Measurements from ENCODE around the gene PARP9. TPM values are rescaled to one million over a fixed set of nuclear protein-coding genes. Genes with fewer than 3 reads are reported as not detected.
A peak's percentile ranks its signal among the peaks of the same experiment; 100 is the strongest.
"Not testable (repeated sequence)": the region's sequence is repeated elsewhere in the genome, so short reads cannot be mapped to it uniquely, and the experiment has no call there.

PARP9 gene
- total RNA-seq, 1 donor from 2014 or later, result 12.6 TPM

DNA sequence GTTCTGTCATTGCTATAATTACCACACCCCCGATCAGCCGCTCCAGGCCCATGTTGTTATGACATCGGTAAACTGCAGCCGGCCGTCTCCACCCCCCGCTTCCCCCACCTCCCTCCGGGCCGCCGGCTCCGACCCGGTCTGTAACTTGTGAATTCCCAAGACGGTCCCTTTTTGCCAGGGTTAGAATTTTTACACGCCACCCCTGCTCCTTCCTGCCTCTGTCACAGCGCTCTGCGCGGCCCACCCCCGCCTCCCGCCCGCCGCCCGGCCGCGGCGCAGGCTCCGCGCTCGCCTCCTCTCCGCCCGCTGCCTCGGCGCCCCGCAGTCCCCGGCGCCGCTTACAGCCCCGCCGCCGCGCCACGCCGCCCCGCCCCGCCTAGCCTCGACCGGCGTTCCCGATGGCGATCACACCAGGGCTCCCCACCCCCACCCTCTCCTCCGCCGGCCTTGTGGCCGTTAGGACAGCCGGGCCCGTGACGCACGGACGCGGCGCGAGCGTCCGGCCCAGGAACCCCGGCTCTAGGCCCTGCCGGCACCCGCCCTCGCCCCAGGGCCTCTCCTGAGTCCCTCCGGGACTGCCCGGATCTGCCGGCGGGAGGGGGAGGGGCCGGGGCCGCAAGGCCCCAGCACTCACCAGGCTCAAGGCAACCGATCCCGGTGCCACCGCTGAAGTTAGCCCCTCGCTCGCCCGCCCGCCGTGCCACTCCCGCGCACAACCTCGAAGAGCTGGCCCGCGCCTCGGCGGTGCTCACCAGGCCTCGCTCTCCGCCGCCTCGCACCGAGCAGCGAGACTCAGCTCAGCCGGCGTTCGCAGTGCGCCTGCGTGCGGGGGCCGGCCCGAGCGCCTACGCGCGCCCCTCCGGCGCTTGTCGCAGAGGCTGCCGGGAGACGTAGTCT lies 49.7 kb downstream of the PARP9 start, which contains the start of gene KPNA1:
TSS of gene KPNA1 (minus strand) at position 817 of the 897 bp plus-strand sequence. CDS start 18,374 bp downstream, outside the sequence.
- TF ChIP-seq, protein P1, sequence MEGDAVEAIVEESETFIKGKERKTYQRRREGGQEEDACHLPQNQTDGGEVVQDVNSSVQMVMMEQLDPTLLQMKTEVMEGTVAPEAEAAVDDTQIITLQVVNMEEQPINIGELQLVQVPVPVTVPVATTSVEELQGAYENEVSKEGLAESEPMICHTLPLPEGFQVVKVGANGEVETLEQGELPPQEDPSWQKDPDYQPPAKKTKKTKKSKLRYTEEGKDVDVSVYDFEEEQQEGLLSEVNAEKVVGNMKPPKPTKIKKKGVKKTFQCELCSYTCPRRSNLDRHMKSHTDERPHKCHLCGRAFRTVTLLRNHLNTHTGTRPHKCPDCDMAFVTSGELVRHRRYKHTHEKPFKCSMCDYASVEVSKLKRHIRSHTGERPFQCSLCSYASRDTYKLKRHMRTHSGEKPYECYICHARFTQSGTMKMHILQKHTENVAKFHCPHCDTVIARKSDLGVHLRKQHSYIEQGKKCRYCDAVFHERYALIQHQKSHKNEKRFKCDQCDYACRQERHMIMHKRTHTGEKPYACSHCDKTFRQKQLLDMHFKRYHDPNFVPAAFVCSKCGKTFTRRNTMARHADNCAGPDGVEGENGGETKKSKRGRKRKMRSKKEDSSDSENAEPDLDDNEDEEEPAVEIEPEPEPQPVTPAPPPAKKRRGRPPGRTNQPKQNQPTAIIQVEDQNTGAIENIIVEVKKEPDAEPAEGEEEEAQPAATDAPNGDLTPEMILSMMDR (conservative IDR thresholded peaks at IDR 0.05; ENCODE audit: low read depth, low read length), result no peak
- DNase-seq (ENCODE audit: low read depth), result no peak
- H3K4me3 ChIP-seq (ENCODE audit: low read depth, low read length), result peak within 1 kb of the TSS; percentile 88

DNA sequence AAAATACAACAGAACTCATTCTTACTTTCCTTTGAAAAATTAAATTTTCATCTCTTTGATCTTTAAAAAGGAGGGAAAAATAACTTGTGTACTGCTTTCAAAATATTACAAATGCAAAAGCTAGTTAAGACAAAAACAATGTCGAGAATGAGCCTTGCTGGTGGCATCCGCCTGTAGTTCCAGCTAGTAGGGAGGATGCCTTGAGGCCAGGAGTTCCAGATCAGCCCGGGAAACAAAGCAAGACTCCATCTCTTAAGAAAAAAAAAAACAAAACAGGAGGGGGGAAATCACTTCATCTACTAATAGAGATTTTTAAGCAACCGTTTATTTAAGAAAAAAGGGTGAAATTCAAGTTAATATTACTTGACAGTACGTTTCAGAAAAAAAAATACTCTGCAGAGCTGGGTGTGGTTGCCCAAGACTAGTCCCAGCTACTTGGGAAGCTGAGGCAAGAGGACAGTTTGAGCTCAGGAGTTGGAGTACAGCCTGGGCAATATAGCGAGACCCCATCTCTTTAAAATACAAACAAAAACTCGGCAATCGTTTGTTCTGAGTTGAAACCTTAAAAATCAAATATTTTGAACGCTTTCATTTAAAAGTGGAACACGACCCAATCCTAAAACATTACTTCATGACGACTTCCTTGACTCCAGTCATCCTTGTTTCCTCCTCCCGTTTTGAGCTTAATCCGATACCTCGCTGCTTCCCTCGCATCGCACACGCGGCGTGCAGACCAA lies 50.5 kb downstream of the PARP9 start:
- no peak for DNase-seq (ENCODE audit: low read depth)
- peak overlapping the region; percentile 88 for H3K4me3 ChIP-seq (ENCODE audit: low read depth, low read length)
- TF ChIP-seq, protein P1 (conservative IDR thresholded peaks at IDR 0.05; ENCODE audit: low read depth, low read length), result no peak

DNA sequence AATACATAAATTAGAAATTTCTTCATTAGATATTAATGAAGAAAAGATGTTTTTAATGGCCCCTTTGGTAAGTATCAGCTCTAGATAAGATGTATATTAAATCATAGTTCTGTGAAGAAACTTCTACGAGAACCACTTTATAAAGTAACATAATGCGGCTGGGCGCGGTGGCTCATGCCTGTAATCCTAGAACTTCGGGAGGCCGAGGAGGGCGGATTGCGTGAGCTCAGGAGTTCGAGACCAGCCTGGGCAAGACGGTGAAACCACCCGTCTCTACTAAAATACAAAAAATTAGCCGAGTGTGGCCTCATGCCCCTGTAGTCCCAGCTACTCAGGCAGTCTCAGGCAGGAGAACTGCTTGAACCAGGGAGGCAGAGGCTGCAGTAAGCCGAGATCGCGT lies 51.8 kb downstream of the PARP9 start:
- DNase-seq (ENCODE audit: low read depth), result no peak
- TF ChIP-seq, protein P1 (conservative IDR thresholded peaks at IDR 0.05; ENCODE audit: low read depth, low read length), result no peak
- H3K4me3 ChIP-seq (ENCODE audit: low read depth, low read length), result no peak overlapping the region

DNA sequence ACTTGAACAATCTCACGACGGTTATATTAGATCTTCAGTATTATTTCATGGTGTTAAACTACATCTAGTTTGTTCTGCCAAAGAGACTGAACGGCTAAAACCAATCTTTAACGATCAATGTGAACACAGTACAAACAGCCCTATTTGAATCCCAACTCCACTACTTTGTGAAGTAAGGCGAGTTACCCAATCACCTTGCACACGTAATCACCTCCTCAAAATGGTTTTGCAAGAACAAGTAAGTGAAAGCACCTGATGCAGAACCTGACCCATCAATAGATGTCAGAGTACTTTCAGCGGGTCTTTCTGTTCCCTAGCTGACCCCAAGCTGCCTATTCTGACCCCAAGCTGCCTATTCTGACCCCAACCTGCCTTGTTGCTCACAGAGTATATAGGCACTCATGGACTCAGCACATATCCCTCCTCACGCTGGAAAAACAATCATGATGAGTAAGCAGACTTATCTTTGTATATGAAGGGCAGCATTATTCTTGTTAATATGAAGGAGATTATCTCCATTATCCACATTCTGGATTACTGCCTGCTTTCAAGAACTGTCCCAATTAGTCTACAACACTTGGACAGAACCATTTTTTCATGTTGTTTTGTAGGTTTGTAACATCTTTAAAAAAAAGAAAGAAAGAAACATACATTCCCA lies 53.1 kb downstream of the PARP9 start:
- TF ChIP-seq, protein P1 (conservative IDR thresholded peaks at IDR 0.05; ENCODE audit: low read depth, low read length), result no peak
- no peak for DNase-seq (ENCODE audit: low read depth)
- H3K4me3 ChIP-seq (ENCODE audit: low read depth, low read length), result no peak overlapping the region

DNA sequence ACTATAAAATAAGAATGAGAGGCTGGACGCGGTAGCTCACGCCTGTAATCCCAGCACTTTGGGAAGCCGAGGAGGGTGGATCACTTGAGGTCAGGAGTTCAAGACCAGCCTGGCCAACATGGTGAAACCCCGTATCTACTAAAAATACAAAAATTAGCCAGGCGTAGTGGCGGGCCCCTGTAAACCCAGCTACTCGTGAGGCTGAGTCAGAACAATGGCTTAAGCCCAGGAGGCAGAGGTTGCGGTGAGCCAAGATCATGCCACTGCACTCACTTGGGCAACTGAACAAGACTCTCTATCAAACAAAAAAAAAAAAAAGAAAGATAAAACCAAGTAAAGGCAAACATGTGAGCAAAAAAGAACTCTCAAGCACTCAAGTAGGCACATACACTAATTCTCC lies 55.2 kb downstream of the PARP9 start:
- H3K4me3 ChIP-seq (ENCODE audit: low read depth, low read length), result not testable (repeated sequence)
- DNase-seq (ENCODE audit: low read depth), result peak; percentile 57

DNA sequence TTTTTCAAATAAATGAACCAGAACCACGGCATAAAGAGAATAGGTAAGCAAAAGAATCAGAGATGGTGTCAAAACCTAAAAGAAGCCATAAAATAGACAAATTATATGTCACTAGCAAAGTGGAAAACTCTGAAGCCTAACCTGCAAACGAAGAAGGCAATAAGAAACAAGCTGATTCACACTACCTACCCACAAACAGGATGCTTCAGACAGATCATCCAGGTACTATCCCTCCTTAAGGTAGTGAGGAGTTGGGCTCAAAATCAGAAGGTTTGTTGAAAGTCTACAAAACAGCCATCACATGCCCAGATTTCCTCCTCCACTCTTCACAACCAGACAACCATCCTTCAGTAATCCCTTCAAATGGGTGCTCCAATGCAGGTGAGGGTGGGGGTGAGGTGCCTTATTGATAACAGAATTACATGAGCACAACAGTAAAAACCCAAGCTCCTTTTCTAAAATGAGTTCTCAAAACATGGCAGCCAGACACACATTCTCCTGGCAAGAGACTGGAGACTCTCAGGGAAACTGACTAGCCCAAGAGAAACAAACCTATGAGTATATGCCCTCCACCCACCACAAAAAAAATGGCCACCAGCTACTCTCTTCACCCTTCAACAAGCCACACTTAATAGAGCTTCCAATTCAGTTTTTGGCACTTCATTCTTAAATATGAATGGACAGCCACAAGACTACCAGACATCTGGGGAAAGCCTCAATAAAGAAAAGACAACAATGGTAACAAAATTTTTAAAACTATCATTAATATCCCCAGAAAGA lies 55.8 kb downstream of the PARP9 start:
- TF ChIP-seq, protein P1 (conservative IDR thresholded peaks at IDR 0.05; ENCODE audit: low read depth, low read length), result no peak
- DNase-seq (ENCODE audit: low read depth), result no peak
- H3K4me3 ChIP-seq (ENCODE audit: low read depth, low read length), result no peak overlapping the region
